ENCODE data around the gene CALML3. TPM values are rescaled to one million over a fixed set of nuclear protein-coding genes. Genes with fewer than 3 reads are reported as not detected.
"Not testable (repeated sequence)": the region's sequence is repeated elsewhere in the genome, so short reads cannot be mapped to it uniquely, and the experiment has no call there.

CALML3 gene
- total RNA-seq, result not detected
- 0.05 TPM for total RNA-seq (2013)

DNA sequence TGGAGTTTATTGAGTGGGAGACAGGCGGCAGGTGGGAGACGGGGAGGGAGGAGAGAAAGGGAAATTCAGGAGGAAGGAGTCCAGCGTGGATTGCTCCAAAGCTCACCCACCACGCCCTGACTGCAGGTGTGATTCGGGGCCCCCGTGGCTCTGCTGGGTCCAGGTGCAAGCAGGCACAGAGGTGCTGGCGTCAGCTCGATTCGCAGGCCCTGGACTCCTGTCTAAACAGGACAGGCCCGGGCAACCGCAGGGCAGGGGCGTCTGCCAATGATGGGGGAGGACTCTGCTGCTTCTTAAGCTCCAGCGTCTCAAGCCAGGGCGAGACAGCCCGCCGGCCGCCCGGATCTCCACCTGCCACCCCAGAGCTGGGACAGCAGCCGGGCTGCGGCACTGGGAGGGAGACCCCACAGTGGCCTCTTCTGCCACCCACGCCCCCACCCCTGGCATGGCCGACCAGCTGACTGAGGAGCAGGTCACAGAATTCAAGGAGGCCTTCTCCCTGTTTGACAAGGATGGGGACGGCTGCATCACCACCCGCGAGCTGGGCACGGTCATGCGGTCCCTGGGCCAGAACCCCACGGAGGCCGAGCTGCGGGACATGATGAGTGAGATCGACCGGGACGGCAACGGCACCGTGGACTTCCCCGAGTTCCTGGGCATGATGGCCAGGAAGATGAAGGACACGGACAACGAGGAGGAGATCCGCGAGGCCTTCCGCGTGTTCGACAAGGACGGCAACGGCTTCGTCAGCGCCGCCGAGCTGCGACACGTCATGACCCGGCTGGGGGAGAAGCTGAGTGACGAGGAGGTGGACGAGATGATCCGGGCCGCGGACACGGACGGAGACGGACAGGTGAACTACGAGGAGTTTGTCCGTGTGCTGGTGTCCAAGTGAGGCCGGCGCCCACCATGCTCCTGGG lies at the start of gene CALML3:
Gene CALML3 (plus strand): TSS at position 321 of the 920 bp plus-strand sequence. CDS start 125 bp downstream, at position 446.
- no peak within 1 kb of the TSS for H3K4me3 ChIP-seq (ENCODE audit: low read length)
- Mint-ChIP-seq H3K4me1 (no peaks in the 10 kb centered on the region), H3K4me3 (no peak within 1 kb of the TSS), H3K27ac (no peak within 1 kb of the TSS), H3K27me3 (ENCODE audit: low read depth in 2 of 2) (no peaks in the 10 kb centered on the region), H3K9me3 (no peaks in the 10 kb centered on the region), H3K36me3 (no peaks in the 10 kb centered on the region)
- TF ChIP-seq, protein P1, sequence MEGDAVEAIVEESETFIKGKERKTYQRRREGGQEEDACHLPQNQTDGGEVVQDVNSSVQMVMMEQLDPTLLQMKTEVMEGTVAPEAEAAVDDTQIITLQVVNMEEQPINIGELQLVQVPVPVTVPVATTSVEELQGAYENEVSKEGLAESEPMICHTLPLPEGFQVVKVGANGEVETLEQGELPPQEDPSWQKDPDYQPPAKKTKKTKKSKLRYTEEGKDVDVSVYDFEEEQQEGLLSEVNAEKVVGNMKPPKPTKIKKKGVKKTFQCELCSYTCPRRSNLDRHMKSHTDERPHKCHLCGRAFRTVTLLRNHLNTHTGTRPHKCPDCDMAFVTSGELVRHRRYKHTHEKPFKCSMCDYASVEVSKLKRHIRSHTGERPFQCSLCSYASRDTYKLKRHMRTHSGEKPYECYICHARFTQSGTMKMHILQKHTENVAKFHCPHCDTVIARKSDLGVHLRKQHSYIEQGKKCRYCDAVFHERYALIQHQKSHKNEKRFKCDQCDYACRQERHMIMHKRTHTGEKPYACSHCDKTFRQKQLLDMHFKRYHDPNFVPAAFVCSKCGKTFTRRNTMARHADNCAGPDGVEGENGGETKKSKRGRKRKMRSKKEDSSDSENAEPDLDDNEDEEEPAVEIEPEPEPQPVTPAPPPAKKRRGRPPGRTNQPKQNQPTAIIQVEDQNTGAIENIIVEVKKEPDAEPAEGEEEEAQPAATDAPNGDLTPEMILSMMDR (IDR thresholded peaks at IDR 0.05), result no peak
- intact Hi-C loops (cut with micrococcal nuclease), result no loop called here
- no peaks in the 10 kb centered on the region for H3K4me1 ChIP-seq (ENCODE audit: control insufficient read depth, insufficient read depth, low read length)
- H3K36me3 ChIP-seq (ENCODE audit: control insufficient read depth, insufficient read depth, low read length), result no peaks in the 10 kb centered on the region
- no peak within 1 kb of the TSS for H3K27ac ChIP-seq (ENCODE audit: low read length)
- WGBS (ENCODE audit: insufficient coverage), result 94% methylated on average over 64 of the region's 64 CpGs
- no peaks in the 10 kb centered on the region for H3K9me3 ChIP-seq (ENCODE audit: control insufficient read depth, insufficient read depth, low read length)
- DNase-seq (no peak), ATAC-seq (no peak)
- no peaks in the 10 kb centered on the region for H3K27me3 ChIP-seq (ENCODE audit: control insufficient read depth, insufficient read depth, low read length)

DNA sequence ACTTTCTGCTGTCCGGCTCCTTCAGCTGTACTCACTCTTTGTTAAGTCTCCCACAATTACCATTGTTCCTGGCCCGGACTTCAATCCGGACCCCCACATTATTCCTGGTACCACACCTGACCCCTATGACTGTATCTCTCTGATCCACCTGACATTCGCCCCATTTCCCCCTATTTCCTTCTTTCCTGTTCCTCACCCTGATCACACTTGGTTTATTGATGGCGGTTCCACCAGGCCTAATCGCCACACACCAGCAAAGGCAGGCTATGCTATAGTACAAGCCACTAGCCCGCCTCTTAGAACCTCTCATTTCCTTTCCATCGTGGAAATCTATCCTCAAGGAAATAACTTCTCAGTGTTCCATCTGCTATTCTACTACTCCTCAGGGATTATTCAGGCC lies 49.7 kb upstream of the CALML3 start:
- H3K27ac Mint-ChIP-seq; H3K27me3 Mint-ChIP-seq (ENCODE audit: low read depth in 2 of 2); DNase-seq; H3K36me3 Mint-ChIP-seq; H3K4me1 Mint-ChIP-seq; H3K4me3 Mint-ChIP-seq; H3K27ac ChIP-seq (ENCODE audit: low read length); ATAC-seq; H3K9me3 ChIP-seq (ENCODE audit: control insufficient read depth, insufficient read depth, low read length); H3K4me3 ChIP-seq (ENCODE audit: low read length); intact Hi-C loops (cut with micrococcal nuclease); H3K9me3 Mint-ChIP-seq; H3K27me3 ChIP-seq (ENCODE audit: control insufficient read depth, insufficient read depth, low read length); H3K4me1 ChIP-seq (ENCODE audit: control insufficient read depth, insufficient read depth, low read length); H3K36me3 ChIP-seq (ENCODE audit: control insufficient read depth, insufficient read depth, low read length): not testable (repeated sequence)
- WGBS (ENCODE audit: insufficient coverage), result 84% methylated on average over 4 of the region's 8 CpGs

DNA sequence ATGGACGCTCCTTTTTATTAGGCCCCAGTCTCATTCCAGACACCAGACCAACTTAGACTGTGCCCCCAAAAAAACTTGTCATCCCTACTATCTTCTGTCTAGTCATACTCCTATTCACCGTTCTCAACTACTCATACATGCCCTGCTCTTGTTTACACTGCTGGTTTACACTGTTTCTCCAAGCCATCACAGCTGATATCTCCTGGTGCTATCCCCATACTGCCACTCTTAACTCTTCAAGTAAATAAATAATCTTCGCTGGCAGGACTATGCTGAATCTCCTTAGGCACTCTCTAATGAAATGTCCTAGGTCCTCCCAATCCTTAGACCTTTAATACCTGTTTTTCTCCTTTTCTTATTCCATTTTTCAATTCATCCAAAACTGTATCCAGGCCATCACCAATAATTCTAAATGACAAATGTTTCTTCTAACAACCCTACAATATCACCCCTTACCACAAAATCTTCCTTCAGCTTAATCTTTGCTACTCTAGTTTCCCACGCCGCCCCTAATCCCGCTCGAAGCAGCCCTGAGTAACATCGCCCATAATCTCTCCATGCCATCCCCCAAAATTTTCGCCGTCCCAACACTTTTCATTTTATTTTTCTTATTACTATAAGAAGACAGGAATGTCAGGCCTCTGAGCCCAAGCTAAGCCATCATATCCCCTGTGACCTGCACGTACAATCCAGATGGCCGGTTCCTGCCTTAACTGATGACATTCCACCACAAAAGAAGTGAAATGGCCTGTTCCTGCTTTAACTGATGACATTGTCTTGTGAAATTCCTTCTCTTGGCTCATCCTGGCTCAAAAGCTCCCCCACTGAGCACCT lies 48.6 kb upstream of the CALML3 start:
- H3K36me3 ChIP-seq (ENCODE audit: control insufficient read depth, insufficient read depth, low read length); H3K9me3 ChIP-seq (ENCODE audit: control insufficient read depth, insufficient read depth, low read length); H3K27me3 Mint-ChIP-seq (ENCODE audit: low read depth in 2 of 2); H3K9me3 Mint-ChIP-seq; intact Hi-C loops (cut with micrococcal nuclease); H3K4me1 ChIP-seq (ENCODE audit: control insufficient read depth, insufficient read depth, low read length); H3K27ac ChIP-seq (ENCODE audit: low read length); H3K4me1 Mint-ChIP-seq; H3K4me3 Mint-ChIP-seq; H3K27me3 ChIP-seq (ENCODE audit: control insufficient read depth, insufficient read depth, low read length); H3K36me3 Mint-ChIP-seq; DNase-seq; ATAC-seq; H3K4me3 ChIP-seq (ENCODE audit: low read length); H3K27ac Mint-ChIP-seq: not testable (repeated sequence)
- 95% methylated on average over 10 of the region's 12 CpGs for WGBS (ENCODE audit: insufficient coverage)

DNA sequence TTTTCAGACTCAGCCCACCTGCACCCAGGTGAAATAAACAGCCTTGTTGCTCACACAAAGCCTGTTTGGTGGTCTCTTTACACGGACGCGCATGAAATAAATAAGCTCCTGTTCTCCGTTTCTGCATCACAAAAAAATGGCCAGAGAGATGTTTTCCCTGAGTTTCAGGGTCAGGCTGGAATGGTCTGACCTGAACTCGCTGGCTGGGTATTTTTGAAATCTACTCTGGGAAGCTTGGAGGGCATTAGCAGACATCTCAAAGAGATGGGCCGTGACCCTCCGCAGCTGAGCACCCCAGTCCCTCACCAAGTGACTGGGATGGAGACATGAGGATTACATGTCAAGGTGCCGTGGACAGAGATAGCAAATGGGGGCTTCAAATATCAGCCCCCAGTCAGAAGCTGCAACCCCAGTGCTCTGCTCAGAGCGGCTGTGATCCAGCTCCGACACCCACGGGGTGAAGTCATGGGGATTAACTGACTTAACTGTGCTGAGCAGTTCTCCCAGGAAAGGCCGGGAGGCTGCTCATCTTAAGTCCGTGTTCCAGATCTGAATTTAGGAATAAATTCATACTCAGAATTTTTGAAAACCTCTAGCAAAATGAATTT lies 47.7 kb upstream of the CALML3 start:
- Histone ChIP-seq H3K4me3 (ENCODE audit: low read length) (no peak overlapping the region), H3K4me1 (ENCODE audit: control insufficient read depth, insufficient read depth, low read length) (no peaks in the 10 kb centered on the region), H3K9me3 (ENCODE audit: control insufficient read depth, insufficient read depth, low read length) (no peaks in the 10 kb centered on the region), H3K27me3 (ENCODE audit: control insufficient read depth, insufficient read depth, low read length) (no peaks in the 10 kb centered on the region), H3K27ac (ENCODE audit: low read length) (no peak overlapping the region), H3K36me3 (ENCODE audit: control insufficient read depth, insufficient read depth, low read length) (no peaks in the 10 kb centered on the region)
- intact Hi-C loops (cut with micrococcal nuclease), result no loop called here
- 94% methylated on average over 13 of the region's 13 CpGs for WGBS (ENCODE audit: insufficient coverage)
- DNase-seq (no peak), ATAC-seq (no peak)
- Mint-ChIP-seq H3K27ac (no peak overlapping the region), H3K36me3 (no peaks in the 10 kb centered on the region), H3K27me3 (ENCODE audit: low read depth in 2 of 2) (no peaks in the 10 kb centered on the region), H3K4me1 (no peaks in the 10 kb centered on the region), H3K9me3 (no peaks in the 10 kb centered on the region), H3K4me3 (no peak overlapping the region)
- TF ChIP-seq, protein P1 (IDR thresholded peaks at IDR 0.05), result no peak
